DMS 273 (cell line): ENCODE data around the gene PADI3.
"Not testable (repeated sequence)": the region's sequence is repeated elsewhere in the genome, so short reads cannot be mapped to it uniquely, and the experiment has no call there.

Source experiments
- DNase-seq: peaks from one replicate; lab custom pipeline; 2025; ENCODE audit not compliant: unreplicated experiment; lab: John Stamatoyannopoulos, UW

The PADI3 gene

GRCh38 chr1:17239420-17239819 lies 9.5 kb upstream of the PADI3 start:
- DNase-seq = peak; percentile 92

GRCh38 chr1:17241011-17241779 lies 7.7 kb upstream of the PADI3 start:
- peak; percentile 60 for DNase-seq

GRCh38 chr1:17241780-17242074 lies 7.2 kb upstream of the PADI3 start:
- DNase-seq = not testable (repeated sequence)

DNA sequence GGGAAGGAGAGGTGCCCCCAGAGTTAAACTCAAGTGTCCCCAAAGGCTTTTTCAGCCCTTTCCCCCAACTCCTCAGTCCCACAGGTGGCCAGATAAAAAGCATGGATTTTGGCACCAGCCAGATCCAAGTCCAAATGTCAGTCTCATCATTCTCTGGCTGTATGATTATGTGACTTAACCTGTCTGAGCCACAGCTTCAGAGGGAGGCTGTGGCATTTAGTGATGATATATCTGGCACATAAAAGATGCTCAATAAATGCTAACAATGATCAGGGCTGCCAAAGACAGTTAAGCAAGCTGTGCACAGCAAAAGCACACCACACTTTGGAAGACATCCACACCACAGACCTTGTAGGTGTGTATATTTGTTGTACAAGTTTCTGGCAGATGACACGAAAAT lies 5.6 kb upstream of the PADI3 start:
- DNase-seq = no peak

DNA sequence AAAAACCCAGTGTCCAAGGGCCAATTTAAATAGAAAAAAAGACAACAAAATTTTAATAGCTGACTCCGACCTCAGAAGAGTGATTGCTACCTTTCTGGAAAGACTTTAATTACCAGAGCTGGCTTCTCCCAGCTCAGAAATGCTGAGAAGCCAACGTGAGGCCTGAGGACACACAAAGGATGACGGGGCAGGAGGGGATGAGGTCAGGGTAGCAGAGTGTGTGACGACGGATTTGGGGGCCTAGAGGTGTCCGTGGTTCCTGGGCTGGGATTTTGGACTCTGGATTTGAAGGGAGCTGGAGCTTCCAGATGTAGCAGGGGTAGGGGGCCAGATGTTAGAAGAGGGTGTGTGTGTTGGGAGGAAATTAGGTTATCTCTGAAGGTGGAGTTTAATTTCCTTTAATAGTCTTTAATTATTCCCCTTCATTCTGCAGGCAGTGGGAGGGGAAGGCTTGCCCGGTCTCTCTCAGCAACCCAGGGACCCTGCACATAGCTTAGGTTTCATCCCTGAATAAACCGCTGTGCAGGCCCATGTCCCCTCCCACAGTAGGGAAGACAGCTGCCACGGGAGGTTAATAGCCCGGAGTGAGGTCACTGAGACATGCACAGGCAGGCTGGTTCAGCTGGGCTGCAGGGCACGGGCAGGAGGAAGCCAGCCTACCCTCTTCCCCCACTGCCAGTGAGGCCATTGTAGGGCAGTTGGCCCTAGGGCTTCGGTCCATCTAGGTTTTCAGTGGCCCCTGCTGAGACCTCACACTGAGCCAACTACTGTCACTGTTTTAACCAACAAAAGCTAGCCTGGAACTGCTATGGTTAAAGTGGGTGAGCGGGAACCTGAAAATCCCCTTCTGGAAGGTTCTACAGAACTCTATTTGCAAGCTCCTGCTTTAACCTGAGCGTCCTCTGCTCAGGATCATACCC lies 3.8 kb upstream of the PADI3 start:
- peak; percentile 90 for DNase-seq

DNA sequence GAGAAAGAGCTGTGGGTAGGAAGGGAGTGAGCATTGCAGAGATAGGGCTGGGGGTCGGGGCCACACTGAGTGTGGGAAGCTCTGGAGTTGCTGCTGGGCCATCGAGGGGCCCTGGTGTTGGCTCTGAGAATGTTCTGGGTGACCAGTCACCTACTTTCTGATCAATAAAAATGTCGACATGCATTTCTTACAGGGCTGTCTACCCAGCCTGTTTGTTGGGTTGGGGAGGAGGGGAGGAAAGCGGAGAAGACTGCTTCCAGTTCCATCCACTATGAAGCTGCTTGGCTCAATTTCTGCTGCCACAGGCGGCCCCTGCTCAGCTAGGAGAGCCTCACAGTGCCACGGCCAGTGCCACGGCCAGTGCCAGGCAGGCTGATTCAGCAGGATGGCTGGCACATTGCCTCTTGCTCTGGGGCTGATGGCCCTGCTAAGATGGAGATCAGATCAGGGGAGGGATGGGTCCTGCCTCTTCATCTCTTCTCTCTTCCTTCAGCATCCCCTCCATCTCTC lies 3.0 kb upstream of the PADI3 start:
- no peak for DNase-seq

DNA sequence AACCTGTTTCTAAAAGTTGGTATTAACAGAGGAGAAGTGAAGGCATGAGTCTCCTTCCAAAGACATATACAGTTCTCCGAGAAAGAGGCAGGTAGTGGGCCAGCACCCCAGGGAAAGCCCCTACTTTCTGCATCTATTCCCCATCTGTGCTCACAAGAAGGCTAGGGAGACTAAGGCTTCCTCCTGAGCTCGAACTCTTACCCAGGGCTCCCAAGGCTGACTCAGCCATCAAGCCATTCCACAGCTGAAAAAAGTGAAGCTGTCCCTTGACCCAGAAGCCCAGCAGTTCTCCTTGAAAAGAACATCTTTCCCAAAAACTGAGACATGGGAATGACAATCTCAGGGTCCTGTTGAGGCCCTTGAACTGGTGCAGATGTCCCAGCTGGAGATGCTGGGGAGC lies 1.9 kb upstream of the PADI3 start:
- no peak for DNase-seq

DNA sequence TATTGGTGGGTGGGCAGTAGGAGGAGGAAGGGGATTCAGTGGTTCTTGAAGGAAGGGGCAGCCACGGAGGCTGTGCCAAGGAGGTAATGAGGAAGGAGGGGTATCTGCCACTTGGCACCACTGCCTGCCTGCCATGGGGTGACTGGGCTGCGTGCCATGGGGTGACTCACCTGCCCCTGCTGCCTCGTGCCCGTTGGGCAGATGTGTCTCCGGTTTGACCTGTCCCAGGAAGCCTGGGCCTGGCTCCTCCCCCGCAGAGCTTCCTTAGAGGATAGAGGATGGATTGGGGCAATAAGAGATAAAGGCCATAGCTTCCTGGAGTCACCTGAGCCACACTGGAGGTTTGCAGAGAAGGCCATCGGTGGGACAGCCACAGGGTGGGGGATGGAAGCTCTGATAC lies 1.7 kb downstream of the PADI3 start:
- peak; percentile 78 for DNase-seq

DNA sequence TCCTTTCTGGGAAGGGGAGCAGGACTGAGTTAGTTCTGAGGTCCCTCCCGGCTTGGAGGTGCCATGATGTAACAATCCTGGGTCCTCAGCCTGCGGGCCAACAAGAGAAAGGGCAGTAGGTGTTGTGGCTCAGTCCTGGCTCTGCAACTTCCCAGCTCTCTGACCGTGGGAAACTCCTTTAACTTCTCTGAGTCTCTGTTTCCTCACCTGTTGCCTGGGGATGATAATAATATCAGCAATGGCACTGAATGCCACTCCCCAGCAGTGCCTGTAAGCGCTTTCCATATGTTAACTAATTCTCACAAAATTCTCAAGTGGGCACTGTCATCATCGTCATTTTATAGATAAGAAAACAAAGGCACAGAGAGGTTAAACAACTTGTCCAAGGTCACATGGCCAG lies 2.3 kb downstream of the PADI3 start:
- no peak for DNase-seq

DNA sequence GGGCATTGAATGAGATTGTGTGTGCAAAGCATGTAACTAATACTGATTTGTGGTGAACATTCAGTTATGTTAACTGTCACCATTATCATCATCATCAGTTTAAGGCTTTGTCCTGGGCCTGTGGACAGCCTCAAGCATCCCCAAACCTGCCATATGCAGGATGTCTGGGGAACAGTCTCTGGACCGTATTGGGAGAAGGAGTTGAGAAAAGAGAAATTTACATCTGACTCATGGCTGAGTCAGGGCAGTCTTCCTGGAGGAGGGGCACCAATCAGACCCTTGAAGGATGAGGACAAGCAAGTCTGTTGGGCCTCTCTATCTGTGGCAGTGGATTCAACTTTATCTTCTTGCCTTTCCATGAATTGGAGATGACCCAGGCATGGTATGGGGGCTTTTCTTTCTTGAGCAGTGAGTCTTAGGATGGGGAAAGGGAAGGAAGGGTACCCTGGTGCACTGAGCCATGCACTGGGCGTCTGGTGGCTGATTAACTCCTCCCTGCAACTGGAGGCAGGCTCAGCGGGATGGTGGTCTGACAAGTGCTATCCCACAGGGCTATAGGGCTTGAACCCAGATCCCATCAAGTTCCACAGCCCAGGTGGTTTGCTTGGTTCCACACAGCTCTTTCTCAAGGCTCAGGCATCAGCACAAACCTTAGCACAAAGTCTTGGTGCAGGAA lies 2.9 kb downstream of the PADI3 start:
- DNase-seq = no peak

GRCh38 chr1:17255336-17255735 lies 6.4 kb downstream of the PADI3 start:
- no peak for DNase-seq

- DNase-seq = no peak
Measured at GRCh38 chr1:17258116-17258757, 9.3 kb downstream of the PADI3 start.

DNA sequence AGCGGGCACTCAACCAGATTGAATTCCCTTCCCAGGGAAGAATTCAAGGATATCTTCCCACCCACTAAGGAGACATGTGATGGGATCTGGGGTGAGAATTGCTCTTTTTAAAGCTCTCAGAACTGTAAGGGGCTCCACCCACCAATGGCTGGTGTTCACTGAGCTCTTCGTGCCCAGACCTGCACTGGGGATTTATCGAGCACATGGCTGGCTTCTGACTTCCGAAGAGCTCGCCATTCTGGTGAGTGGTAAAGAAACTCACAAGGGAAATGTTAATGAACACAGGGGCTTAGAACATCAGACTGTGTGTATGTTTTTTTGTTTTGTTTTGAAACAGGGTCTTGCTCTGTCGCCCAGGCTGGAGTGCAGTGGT lies 9.8 kb downstream of the PADI3 start:
- DNase-seq = peak; percentile 39

DNA sequence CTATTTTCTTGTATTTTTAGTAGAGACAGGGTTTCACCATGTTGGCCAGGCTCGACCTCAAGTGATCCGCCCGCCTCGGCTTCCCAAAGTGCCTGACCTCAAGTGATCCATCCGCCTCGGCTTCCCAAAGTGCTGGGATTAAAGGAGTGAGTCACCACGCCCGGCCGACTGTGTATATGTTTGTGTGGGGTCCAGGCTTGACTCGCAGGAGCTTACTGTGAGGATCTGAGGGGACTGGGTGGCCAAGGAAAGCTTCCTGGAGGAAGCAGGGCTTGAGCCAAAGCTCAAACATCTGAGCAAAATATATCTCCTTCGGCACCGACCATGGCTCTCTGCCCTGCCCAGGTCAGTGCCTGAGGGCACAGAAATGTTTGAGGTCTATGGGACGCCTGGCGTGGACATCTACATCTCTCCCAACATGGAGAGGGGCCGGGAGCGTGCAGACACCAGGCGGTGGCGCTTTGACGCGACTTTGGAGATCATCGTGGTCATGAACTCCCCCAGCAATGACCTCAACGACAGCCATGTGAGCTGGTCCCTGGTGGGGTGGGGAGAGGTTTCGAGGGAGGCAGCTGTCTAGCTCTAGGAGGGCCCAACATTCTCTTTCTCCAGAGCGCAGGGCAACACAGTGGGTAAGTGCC lies 10.5 kb downstream of the PADI3 start:
- no peak for DNase-seq

DNA sequence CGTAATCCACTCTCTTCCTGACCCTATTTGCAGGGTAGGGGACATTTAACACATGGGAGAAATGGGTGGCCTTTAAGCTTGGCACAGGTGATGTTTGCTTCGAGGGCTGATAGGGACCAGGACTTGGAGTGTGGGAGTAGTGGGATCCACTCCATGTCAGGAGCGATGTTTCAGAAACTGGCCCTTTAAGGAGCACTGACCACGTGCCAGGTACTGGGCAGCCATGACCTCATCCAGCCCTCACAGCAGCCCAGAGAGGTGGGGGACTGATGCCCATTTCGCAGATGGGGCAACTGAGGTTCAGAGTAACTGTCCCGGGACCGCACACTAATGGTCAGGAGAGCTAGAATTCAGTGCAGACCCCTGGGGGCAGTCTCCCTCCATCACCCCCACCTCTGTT lies 11.4 kb downstream of the PADI3 start:
- no peak for DNase-seq

- no peak for DNase-seq
Measured at GRCh38 chr1:17260738-17261137, 11.8 kb downstream of the PADI3 start.

DNA sequence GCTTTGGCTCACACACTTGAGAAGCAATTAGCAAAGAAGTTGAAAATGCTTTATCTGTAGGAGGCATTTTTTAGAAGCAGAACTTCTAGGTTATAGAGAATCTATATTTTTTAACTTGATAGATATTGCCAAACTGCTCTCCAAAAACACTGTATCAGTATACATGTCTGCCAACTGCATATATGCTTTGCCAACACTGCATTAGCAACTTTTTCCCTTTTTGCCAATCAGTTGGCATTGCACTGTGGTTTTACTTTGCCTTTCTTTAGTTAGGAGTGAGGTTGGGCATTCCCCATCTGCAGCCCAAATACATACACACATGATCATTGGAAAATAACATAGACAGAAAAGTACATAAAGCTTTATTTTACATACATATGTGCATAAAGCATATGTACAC lies 15.0 kb downstream of the PADI3 start:
- no peak for DNase-seq

DNA sequence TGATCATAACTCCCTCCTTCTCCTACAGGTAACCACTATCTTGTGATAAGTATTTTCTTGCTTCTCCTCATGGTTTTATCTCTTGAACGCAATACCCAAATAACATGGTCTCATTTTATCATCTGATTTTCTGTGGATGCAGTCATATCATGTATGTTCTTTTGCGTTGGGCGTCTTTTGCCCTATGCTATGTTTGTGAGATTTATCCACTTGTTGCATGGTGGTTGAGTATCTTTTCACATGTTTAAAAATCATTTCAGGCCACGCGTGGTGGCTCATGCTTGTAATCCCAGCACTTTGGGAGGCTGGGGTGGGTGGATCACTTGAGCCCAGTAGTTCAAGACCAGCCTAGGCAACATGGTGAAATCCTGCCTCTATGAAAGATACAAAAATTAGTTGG lies 15.6 kb downstream of the PADI3 start:
- DNase-seq = no peak

- DNase-seq = no peak
Measured at GRCh38 chr1:17265162-17265561, 16.3 kb downstream of the PADI3 start.

DNA sequence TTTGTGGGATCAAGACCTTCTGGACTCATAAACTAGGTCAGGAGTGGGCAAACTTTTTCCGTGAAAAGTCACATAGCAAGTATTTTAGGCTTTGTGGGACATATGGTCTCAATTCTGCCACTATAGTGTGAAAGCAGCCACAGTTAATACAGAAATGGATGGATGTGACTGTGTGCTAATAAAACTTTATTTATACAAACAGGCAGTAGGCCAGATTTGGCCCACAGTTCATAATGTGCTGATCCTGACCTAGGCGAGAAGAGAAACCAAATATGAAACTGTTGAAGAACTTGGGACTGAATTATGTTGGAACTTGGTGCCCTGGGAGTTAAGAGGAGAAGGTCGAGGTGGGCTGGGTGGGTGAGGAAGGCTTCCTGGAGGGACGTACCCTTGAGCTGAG lies 17.1 kb downstream of the PADI3 start:
- DNase-seq = no peak
